B cell (primary cell): ENCODE measurements around the gene STARD9.

Experiments used
- EZH2 ChIP-seq: IDR thresholded peaks from 2 replicates; pipeline ENCODE4 v1.6.1; 2012; ENCODE audit warnings: borderline replicate concordance, low read depth, mild to moderate bottlenecking, moderate library complexity, low read length; ENCODE audit not compliant: insufficient read depth, poor library complexity, severe bottlenecking
- TF ChIP-seq, protein P1 (sequence below): fragments of 200-600 bp; IDR thresholded peaks from one replicate; pipeline ENCODE4 v1.8.0; 2022; ENCODE audit warnings: antibody characterized with exemption, mild to moderate bottlenecking

- TF ChIP-seq, protein P1, sequence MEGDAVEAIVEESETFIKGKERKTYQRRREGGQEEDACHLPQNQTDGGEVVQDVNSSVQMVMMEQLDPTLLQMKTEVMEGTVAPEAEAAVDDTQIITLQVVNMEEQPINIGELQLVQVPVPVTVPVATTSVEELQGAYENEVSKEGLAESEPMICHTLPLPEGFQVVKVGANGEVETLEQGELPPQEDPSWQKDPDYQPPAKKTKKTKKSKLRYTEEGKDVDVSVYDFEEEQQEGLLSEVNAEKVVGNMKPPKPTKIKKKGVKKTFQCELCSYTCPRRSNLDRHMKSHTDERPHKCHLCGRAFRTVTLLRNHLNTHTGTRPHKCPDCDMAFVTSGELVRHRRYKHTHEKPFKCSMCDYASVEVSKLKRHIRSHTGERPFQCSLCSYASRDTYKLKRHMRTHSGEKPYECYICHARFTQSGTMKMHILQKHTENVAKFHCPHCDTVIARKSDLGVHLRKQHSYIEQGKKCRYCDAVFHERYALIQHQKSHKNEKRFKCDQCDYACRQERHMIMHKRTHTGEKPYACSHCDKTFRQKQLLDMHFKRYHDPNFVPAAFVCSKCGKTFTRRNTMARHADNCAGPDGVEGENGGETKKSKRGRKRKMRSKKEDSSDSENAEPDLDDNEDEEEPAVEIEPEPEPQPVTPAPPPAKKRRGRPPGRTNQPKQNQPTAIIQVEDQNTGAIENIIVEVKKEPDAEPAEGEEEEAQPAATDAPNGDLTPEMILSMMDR, result no peak
- TF ChIP-seq EZH2, result no peak
These were observed 27.5 kb upstream of the STARD9 start for GRCh38 chr15:42547918-42548248.
